Inflammatory macrophage treated with lipopolysaccharide for 1 hour (primary cell): ENCODE data around the gene ZNF514.
"Not testable (repeated sequence)": the region's sequence is repeated elsewhere in the genome, so short reads cannot be mapped to it uniquely, and the experiment has no call there.

ENCODE experiments used
- DNase-seq, 2 donors: peaks; one replicate each; pipeline ENCODE4 v3.0.0-alpha.2; 2020 to 2022

The ZNF514 gene

DNA sequence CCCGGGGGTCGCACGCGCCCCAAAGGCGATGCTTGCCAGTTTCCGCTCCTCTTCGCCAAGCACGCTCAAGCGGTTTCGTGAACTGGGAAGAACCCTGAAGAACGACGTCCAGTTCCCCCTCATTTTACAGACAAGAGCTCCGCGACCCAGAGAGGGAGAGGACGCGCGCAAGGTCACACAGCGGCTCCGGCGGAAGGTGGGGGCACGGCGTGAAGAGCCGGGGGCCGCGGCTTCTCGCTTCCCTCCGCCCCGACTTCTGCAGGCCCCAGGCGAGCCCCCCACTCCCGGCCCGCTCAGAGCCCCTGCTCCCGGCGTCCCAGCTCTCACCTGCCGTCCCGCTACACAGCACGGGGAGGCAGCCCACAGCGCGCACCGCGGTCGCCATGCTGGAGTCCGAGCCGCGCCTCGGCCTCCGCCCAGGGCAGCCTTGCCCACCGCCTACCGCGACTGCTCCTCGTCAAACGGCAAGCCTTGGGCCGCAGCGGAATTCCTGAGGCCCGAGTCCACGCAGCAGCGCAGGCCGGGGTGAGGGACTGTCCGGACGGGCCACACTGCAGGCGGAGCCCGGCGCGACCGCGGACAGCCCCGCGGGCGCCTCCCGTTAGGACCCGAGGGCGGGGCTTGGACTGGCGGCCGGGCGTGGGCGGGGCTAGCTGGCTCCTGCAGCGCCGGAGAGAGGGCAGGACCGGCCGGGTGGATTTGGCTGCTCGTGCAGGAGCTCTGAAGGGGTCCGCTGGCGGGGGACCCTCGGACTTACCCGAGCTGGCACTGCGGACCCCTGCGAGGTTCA, 38.0 kb downstream of the ZNF514 start, which contains the start of gene MRPS5:
Gene MRPS5 (minus strand): TSS at position 402 of the 790 bp plus-strand sequence. CDS start 17 bp downstream, at position 385.
- DNase-seq: peak; percentile 77 to 92

DNA sequence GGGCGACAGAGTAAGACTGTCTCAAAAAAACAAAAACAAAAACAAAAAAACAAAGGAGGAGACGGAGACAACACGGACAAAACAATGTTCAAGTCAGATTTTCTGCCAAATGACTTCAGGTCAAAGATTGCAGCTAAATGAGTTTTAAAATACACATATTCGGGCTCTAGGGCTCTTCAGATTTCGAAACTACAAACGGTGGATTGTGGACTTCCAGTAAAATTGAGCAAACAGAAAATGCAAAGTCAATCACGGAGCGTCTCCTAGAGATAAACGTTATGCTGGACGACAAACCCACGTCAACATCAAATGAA, 38.6 kb downstream of the ZNF514 start:
- DNase-seq: no peak

DNA sequence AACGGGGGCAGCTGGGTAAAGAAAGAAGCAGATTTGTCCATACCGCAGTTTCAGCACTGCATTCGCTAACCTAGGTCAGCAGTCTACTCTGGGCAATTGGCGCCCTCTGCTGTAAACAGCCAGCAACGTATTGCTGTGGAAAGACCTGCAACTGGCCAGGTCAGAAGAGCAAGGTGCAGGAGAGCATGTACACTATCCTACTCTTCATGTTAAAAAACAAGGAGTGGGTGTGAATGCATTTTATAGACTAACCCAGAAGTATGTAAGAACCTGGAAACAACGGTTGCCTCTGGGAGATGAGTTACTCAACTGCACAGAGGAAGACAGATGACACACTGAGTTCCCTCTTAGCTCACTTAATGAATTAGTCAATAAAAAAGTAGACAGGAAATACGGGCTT, 44.2 kb downstream of the ZNF514 start:
- DNase-seq: peak; percentile 53 to 56

DNA sequence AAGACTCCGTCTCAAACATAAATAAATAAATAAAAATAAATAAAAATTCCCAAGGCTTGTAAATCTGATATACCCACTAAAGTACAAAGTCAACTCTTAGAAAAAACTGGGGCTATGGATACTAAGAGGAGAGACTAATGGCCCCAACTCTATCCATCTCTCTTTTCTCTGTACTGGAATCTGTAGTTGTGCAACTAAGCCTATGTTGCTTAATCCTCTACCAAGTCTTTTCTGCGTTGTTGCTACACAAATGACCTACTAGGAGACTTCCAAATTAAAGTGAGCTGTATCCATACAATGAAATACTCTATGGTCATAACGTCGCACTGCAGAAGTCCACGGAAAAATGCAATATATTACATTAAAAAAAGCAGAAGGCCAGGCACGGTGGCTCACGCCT, 46.2 kb downstream of the ZNF514 start:
- peak in 1 of 2 donors; percentile 8 for DNase-seq

DNA sequence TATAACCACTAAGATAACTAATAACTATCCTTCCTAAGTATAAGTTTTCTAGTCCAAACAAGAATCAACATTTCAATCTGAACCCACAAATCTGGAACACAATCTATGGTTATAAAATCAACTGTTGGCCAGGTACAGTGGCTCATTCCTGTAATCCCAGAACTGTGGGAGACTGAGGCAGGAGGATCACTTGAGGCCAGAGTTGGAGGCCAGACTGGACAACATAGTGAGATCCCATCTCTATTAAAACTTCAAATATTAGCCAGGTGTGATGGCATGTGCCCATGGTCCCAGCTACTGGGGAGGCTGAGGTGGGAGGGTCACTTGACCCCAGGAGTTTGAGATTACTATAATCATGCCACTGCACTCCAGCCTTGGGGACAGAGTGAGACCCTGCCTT, 49.3 kb downstream of the ZNF514 start:
- no peak for DNase-seq

DNA sequence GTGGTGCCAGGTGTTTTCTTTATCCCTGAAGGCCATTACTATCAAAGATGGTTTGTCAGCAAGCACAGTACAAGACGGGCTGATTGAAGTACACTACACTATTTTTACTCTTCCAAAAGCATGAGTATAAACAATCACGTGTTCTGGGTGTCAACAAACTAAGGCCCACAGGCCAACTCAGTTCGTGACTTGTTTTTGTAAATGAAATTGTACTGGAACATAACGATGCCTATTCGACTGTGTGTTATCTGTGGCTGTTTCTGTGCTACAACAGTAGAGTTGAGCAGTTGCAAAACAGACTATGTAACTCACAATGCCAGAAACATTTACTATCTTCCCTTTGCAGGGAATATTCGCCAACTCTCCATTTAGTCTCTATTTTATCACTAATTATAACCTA, 50.4 kb downstream of the ZNF514 start:
- DNase-seq: no peak

DNA sequence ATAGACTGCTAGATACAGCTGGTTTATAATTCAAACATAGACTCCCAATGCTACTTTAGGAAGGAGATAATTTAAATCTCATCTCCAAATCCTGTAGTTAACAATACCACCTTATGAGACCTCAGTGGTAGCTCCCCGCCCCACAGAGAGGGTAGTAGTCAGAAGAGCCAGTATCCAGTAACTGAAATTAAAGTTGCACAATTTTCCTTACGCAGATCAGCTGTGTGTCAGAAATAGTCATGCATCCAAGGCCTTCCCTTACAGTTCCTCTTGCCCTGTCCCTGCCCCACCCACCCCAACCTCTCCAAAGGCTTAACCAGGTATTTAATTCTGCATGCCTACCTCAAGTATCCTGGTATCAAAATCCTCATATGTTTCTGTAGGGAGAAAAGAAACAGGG, 53.6 kb downstream of the ZNF514 start:
- DNase-seq: peak in 1 of 2 donors; percentile 37

DNA sequence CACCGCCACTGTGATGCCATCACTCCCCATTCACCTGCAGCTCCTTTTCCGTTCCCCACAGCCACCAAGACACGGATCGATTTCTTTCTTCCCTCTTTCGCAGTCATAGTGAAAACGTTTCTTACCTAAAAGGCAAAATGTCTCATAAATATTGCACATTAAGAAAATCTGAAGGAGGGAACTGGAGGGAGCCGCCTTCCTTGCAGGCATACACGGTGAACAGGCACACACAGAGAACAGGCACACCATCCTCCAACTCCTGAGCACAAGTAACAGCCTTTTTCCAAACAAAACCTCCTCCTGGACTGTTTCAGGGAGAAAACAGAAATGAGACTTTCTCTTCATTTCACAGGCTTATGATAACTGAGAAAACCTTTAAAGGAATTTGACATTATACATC, 55.0 kb downstream of the ZNF514 start:
- DNase-seq: no peak

DNA sequence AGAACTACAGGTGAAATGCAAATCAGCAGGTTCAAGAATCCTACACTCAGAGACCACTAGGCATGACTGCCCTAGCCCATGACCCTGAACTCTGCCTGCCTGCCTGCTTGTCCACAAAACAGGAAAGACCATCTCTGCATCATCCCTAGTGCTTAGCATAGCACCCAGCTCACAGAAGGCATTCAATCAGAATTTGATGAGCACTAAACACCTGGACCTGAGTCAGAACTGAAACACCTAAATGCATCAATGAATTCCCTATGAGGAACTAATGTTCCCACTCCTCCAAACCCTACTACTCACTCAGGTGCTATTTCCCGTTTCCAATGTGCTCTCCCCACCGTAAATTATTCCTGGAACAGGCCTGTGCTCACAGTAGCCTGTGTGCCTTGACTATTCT, 59.7 kb downstream of the ZNF514 start:
- DNase-seq: no peak

DNA sequence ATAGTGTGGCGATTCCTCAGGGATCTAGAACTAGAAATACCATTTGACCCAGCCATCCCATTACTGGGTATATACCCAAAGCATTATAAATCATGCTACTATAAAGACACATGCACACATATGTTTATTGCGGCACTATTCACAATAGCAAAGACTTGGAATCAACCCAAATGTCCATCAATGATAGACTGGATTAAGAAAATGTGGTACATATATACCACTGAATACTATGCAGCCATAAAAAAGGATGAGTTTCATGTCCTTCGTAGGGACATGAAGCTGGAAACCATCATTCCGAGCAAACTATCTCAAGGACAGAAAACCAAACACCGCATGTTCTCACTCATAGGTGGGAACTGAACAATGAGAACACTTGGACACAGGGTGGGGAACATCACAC, 61.4 kb downstream of the ZNF514 start:
- DNase-seq: not testable (repeated sequence)
